Chondrocyte (in vitro differentiated cells): ENCODE data around the gene KLK14. TPM values are rescaled to one million over a fixed set of nuclear protein-coding genes. Genes with fewer than 3 reads are reported as not detected.

Source experiments
- DNase-seq: peaks from one replicate; pipeline ENCODE4 v3.0.0; 2021; ENCODE audit warnings: mixed read lengths, low spot score
- H3K27ac Mint-ChIP-seq: one replicate; pipeline ENCODE4 v1.8.0; 2021; ENCODE audit warnings: mild to moderate bottlenecking, moderate library complexity, mixed read lengths; ENCODE audit not compliant: unreplicated experiment
- H3K27me3 Mint-ChIP-seq: 2 replicates; pipeline ENCODE4 v1.8.0; 2021; ENCODE audit warnings: low read depth, mixed read lengths
- H3K36me3 Mint-ChIP-seq: 2 replicates; pipeline ENCODE4 v1.8.0; 2021; ENCODE audit warnings: low read depth, mixed read lengths
- H3K4me1 Mint-ChIP-seq: 2 replicates; pipeline ENCODE4 v1.8.0; 2021; ENCODE audit warnings: low read depth, mild to moderate bottlenecking, mixed read lengths
- H3K4me3 Mint-ChIP-seq: one replicate; pipeline ENCODE4 v1.8.0; 2021; ENCODE audit warnings: mild to moderate bottlenecking, moderate library complexity, mixed read lengths; ENCODE audit not compliant: unreplicated experiment
- H3K9me3 Mint-ChIP-seq: 2 replicates; pipeline ENCODE4 v1.8.0; 2021; ENCODE audit warnings: low read depth, mixed read lengths
- total RNA-seq: library from RNA; stranded (reverse); gene quantifications from 3 replicates; pipeline ENCODE4 v1.2.1, GENCODE V29; 2021
- TF ChIP-seq, protein P1 (sequence below): fragments of 200-600 bp; sonication (generic); IDR thresholded peaks from 2 replicates; pipeline ENCODE4 v1.5.0; 2021; ENCODE audit warnings: antibody characterized with exemption, mild to moderate bottlenecking, moderate library complexity

Gene KLK14
- total RNA-seq, 1 donor from 2014 or later, result not detected

DNA sequence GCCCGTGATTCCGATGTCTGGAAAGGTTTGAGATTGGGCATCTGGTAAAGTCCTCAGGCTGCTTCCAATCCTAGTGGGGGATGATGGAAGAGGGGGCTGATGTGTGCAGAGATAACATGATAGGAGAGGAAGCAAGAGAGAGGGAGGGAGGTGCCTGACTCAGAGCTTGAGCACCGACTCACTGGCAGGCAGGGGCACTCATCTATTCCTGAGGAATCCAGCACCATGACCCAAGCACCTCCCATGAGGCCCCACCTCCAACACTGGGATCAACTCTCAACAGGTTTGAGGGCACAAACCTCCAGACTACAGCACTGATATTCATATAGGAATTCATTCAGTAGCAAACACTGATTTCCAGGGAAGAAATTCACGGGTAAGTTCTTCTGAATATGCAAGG, 36.4 kb upstream of the KLK14 start:
- H3K36me3 Mint-ChIP-seq, result no peaks in the 10 kb centered on the region
- no peaks in the 10 kb centered on the region for H3K4me1 Mint-ChIP-seq
- no peak for DNase-seq
- H3K9me3 Mint-ChIP-seq, result no peaks in the 10 kb centered on the region
- no peak overlapping the region for H3K4me3 Mint-ChIP-seq
- no peak overlapping the region for H3K27ac Mint-ChIP-seq
- peaks cover 19% of the 10 kb centered on the region for H3K27me3 Mint-ChIP-seq
- TF ChIP-seq, protein P1, sequence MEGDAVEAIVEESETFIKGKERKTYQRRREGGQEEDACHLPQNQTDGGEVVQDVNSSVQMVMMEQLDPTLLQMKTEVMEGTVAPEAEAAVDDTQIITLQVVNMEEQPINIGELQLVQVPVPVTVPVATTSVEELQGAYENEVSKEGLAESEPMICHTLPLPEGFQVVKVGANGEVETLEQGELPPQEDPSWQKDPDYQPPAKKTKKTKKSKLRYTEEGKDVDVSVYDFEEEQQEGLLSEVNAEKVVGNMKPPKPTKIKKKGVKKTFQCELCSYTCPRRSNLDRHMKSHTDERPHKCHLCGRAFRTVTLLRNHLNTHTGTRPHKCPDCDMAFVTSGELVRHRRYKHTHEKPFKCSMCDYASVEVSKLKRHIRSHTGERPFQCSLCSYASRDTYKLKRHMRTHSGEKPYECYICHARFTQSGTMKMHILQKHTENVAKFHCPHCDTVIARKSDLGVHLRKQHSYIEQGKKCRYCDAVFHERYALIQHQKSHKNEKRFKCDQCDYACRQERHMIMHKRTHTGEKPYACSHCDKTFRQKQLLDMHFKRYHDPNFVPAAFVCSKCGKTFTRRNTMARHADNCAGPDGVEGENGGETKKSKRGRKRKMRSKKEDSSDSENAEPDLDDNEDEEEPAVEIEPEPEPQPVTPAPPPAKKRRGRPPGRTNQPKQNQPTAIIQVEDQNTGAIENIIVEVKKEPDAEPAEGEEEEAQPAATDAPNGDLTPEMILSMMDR, result no peak

DNA sequence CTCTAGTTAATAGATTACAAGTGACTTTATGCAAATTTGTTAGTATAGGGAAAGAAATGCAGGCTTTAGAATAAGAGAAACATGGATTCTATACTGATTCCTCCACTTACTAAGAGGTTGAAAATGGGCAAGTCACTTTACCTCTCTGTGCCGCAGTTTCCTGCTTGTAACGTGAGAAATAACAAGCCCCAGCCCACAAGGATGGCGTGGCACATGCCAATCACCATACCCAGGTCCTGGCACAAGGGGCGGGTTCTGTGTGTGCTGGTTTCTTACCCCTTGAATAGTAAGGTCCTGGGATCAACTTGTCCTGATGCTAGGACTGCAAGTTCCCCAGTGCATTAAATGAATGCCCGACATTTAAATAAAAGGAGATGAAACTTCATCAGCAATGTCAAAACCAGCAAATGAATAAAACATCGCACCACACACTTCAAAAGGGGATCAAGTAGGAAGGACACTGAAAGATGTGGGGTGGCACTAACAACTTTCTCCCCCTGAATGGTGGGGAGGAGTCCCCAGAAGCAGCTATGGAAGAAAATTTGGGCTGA, 34.1 kb upstream of the KLK14 start:
- no peaks in the 10 kb centered on the region for H3K36me3 Mint-ChIP-seq
- DNase-seq, result no peak
- no peaks in the 10 kb centered on the region for H3K9me3 Mint-ChIP-seq
- H3K27me3 Mint-ChIP-seq, result peaks cover 19% of the 10 kb centered on the region
- H3K4me3 Mint-ChIP-seq, result no peak overlapping the region
- H3K27ac Mint-ChIP-seq, result no peak overlapping the region
- TF ChIP-seq, protein P1, result no peak
- no peaks in the 10 kb centered on the region for H3K4me1 Mint-ChIP-seq

GRCh38 chr19:51114087-51114729, 31.5 kb upstream of the KLK14 start:
- H3K36me3 Mint-ChIP-seq, result no peaks in the 10 kb centered on the region
- no peaks in the 10 kb centered on the region for H3K4me1 Mint-ChIP-seq
- DNase-seq, result no peak
- peaks cover 21% of the 10 kb centered on the region for H3K27me3 Mint-ChIP-seq
- no peak overlapping the region for H3K4me3 Mint-ChIP-seq
- TF ChIP-seq, protein P1, result no peak
- no peaks in the 10 kb centered on the region for H3K9me3 Mint-ChIP-seq
- H3K27ac Mint-ChIP-seq, result no peak overlapping the region

GRCh38 chr19:51111606-51112005, 28.9 kb upstream of the KLK14 start:
- peaks cover 15% of the 10 kb centered on the region for H3K27me3 Mint-ChIP-seq
- H3K9me3 Mint-ChIP-seq, result no peaks in the 10 kb centered on the region
- peak; percentile 61 for DNase-seq
- no peak overlapping the region for H3K27ac Mint-ChIP-seq
- H3K4me3 Mint-ChIP-seq, result no peak overlapping the region
- no peaks in the 10 kb centered on the region for H3K36me3 Mint-ChIP-seq
- TF ChIP-seq, protein P1, result peak; percentile 30
- H3K4me1 Mint-ChIP-seq, result peaks cover 12% of the 10 kb centered on the region

GRCh38 chr19:51110666-51110971, 27.9 kb upstream of the KLK14 start:
- Mint-ChIP-seq H3K4me1 (peaks cover 12% of the 10 kb centered on the region), H3K4me3 (no peak overlapping the region), H3K9me3 (no peaks in the 10 kb centered on the region), H3K27me3 (peaks cover 9% of the 10 kb centered on the region), H3K36me3 (no peaks in the 10 kb centered on the region), H3K27ac (no peak overlapping the region)
- TF ChIP-seq, protein P1, result no peak
- DNase-seq, result no peak
